ENCODE data around the gene ARHGEF38.

The ARHGEF38 gene

DNA sequence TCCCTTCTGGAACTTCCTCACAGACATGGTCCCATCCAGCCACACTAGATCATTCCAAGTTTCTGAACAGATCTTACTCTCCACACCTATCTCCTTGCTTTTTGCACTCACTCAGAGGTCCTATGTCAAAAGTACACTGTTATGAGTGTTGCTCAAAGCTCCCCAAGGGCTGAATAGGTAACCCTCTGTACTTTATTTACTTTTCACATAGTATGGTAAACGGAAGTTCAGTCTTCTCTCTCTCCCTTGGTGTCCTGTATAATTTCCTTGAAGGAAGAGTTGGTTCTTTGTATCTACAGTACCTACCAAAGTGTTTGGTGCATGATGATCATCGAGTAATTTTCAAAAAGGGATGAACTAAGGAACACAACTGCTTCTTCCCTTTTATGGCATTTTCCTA lies 74.4 kb downstream of the ARHGEF38 start:
- peaks cover 0 to 93% (median 0%) of the 10 kb centered on the region in 3 experiments for H3K27me3 ChIP-seq (ENCODE audit: control insufficient read depth in 3 of 3, insufficient read depth in 3 of 3, low read depth in 1 of 3, low read length in 3 of 3)
- H2BK12ac ChIP-seq (ENCODE audit: low read length): no peak overlapping the region

DNA sequence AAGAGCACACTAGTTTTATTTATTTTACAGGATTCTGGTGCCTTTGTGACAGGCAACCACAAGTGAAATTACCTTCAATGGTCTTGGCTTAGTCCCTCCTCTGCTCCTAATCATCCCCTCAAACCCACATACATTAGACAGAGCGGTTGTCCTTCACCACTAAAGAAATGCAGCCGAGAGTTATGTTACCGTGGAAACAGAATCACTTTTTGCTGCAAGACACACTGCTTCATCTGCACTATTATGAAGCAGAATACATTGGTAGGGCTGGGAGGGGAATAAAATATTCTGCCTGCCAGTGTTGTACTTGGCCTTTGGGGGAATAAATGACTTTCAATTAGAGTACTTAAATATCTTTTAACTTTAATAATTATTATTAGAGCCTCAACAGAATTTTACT lies 75.2 kb downstream of the ARHGEF38 start:
- Histone ChIP-seq H2BK120ac (ENCODE audit: low read depth, low read length) (no peak overlapping the region), H3K27me3 (ENCODE audit: control insufficient read depth in 3 of 3, insufficient read depth in 3 of 3, low read depth in 1 of 3, low read length in 3 of 3) (peaks cover 0 to 93% (median 0%) of the 10 kb centered on the region in 3 experiments), H2BK5ac (ENCODE audit: low read length) (no peak overlapping the region), H4K91ac (ENCODE audit: low read depth, low read length, poor library complexity) (no peak overlapping the region), H3K23ac (ENCODE audit: low read depth, low read length, poor library complexity) (no peak overlapping the region), H3K4ac (ENCODE audit: low read length) (no peak overlapping the region), H3K36me3 (replicated peaks in 1 of 2; ENCODE audit: control insufficient read depth in 2 of 2, insufficient read depth in 2 of 2, low read length in 2 of 2) (no peaks in the 10 kb centered on the region), H3K4me3 (ENCODE audit: low read length in 2 of 2) (no peak overlapping the region), H2AK5ac (ENCODE audit: low read depth, low read length) (no peak overlapping the region), H3K4me2 (ENCODE audit: insufficient read depth, low read length, poor library complexity, severe bottlenecking) (no peak overlapping the region), H3K14ac (ENCODE audit: low read length) (no peak overlapping the region), H2BK15ac (ENCODE audit: low read length) (no peak overlapping the region), H3K27ac (replicated peaks; ENCODE audit: low read length) (no peak overlapping the region), H4K8ac (ENCODE audit: low read depth, low read length) (no peak overlapping the region), H3K9ac (ENCODE audit: low read depth, low read length, poor library complexity) (no peak overlapping the region), H2BK12ac (ENCODE audit: low read length) (no peak overlapping the region), H2AFZ (ENCODE audit: low read length) (no peak overlapping the region), H3K4me1 (ENCODE audit: control insufficient read depth in 2 of 2, insufficient read depth in 1 of 2, low read depth in 1 of 2, low read length in 2 of 2) (no peaks in the 10 kb centered on the region), H3K18ac (ENCODE audit: low read length) (no peak overlapping the region), H3K9me3 (replicated peaks in 1 of 2; ENCODE audit: control insufficient read depth in 2 of 2, insufficient read depth in 1 of 2, low read depth in 1 of 2, low read length in 2 of 2) (no peaks in the 10 kb centered on the region), H3K79me1 (ENCODE audit: low read depth, low read length) (no peaks in the 10 kb centered on the region)
- no peak for DNase-seq (ENCODE audit: low spot score)
- no CpG with 5 or more reads among the region's 3 CpGs for WGBS, 2 donors (ENCODE audit: extremely low coverage in 2 of 2, insufficient read length in 2 of 2, insufficient replicate concordance in 1 of 2)

More for the DNA sequence above, 74.4 kb downstream of the ARHGEF38 start:
- Histone ChIP-seq H2BK15ac (ENCODE audit: low read length) (no peak overlapping the region), H3K4ac (ENCODE audit: low read length) (no peak overlapping the region), H3K4me3 (ENCODE audit: low read length in 2 of 2) (no peak overlapping the region), H3K23ac (ENCODE audit: low read depth, low read length, poor library complexity) (no peak overlapping the region), H3K79me1 (ENCODE audit: low read depth, low read length) (no peaks in the 10 kb centered on the region), H2BK5ac (ENCODE audit: low read length) (no peak overlapping the region), H3K36me3 (replicated peaks in 1 of 2; ENCODE audit: control insufficient read depth in 2 of 2, insufficient read depth in 2 of 2, low read length in 2 of 2) (no peaks in the 10 kb centered on the region), H4K91ac (ENCODE audit: low read depth, low read length, poor library complexity) (no peak overlapping the region), H3K4me1 (ENCODE audit: control insufficient read depth in 2 of 2, insufficient read depth in 1 of 2, low read depth in 1 of 2, low read length in 2 of 2) (no peaks in the 10 kb centered on the region), H2AK5ac (ENCODE audit: low read depth, low read length) (no peak overlapping the region), H3K18ac (ENCODE audit: low read length) (no peak overlapping the region), H3K9me3 (replicated peaks in 1 of 2; ENCODE audit: control insufficient read depth in 2 of 2, insufficient read depth in 1 of 2, low read depth in 1 of 2, low read length in 2 of 2) (no peaks in the 10 kb centered on the region), H2AFZ (ENCODE audit: low read length) (no peak overlapping the region), H3K27ac (replicated peaks; ENCODE audit: low read length) (no peak overlapping the region), H3K9ac (ENCODE audit: low read depth, low read length, poor library complexity) (no peak overlapping the region), H4K8ac (ENCODE audit: low read depth, low read length) (no peak overlapping the region), H2BK120ac (ENCODE audit: low read depth, low read length) (no peak overlapping the region), H3K14ac (ENCODE audit: low read length) (no peak overlapping the region), H3K4me2 (ENCODE audit: insufficient read depth, low read length, poor library complexity, severe bottlenecking) (no peak overlapping the region)
- DNase-seq (ENCODE audit: low spot score): no peak
- WGBS, 2 donors (ENCODE audit: extremely low coverage in 2 of 2, insufficient read length in 2 of 2, insufficient replicate concordance in 1 of 2): no CpG with 5 or more reads among the region's 2 CpGs

DNA sequence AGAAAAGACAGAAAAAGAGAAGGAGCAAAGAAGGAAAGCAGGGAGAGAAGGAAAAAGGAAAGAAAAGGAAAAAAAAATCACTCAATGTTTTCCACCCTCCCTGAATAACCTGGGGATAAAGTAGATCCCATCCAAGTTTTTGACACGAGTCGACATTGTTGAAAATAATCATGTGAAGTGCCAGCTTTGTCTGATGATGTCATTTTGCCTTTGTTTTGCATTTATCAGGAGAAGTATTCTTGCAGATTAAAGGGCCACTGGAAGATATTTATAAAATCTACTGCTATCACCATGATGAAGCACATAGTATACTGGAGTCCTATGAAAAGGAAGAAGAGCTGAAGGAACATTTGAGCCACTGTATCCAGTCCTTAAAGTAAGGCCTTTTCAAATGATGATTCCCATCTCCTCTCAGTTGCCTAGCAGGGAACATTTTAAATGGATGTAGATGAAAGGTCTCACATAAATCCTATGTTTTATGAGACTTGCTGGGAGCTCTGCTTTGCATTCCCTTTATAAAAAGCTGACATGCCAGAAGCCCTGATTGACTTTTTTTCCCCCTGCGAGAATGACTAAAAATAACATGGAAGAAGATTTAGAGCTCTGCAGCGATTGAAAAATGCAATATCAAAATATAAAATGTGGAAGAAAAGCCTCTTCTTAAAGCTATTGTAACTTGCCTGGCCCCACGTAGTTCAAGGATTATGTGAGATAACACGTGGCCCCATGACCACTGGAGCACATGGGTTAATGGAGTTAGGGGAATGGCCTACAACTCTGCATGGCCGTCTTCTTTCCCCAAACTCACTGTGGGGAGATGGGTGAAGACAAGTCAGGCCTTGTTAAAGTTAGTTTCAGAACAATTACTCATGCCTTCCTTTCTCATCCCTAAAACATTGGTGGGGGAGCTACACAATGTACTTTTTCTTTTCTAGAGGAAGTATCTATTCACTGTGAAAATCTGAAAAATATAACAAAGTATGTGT lies 78.5 kb downstream of the ARHGEF38 start:
- Histone ChIP-seq H3K14ac (ENCODE audit: low read length) (no peak overlapping the region), H3K79me1 (ENCODE audit: low read depth, low read length) (no peaks in the 10 kb centered on the region), H3K36me3 (replicated peaks in 1 of 2; ENCODE audit: control insufficient read depth in 2 of 2, insufficient read depth in 2 of 2, low read length in 2 of 2) (no peaks in the 10 kb centered on the region), H2AK5ac (ENCODE audit: low read depth, low read length) (no peak overlapping the region), H2BK12ac (ENCODE audit: low read length) (no peak overlapping the region), H3K9ac (ENCODE audit: low read depth, low read length, poor library complexity) (no peak overlapping the region), H3K4me2 (ENCODE audit: insufficient read depth, low read length, poor library complexity, severe bottlenecking) (no peak overlapping the region), H2BK15ac (ENCODE audit: low read length) (no peak overlapping the region), H3K4ac (ENCODE audit: low read length) (no peak overlapping the region), H3K9me3 (replicated peaks in 1 of 2; ENCODE audit: control insufficient read depth in 2 of 2, insufficient read depth in 1 of 2, low read depth in 1 of 2, low read length in 2 of 2) (no peaks in the 10 kb centered on the region), H4K8ac (ENCODE audit: low read depth, low read length) (no peak overlapping the region), H3K4me3 (ENCODE audit: low read length in 2 of 2) (no peak overlapping the region), H3K27me3 (ENCODE audit: control insufficient read depth in 3 of 3, insufficient read depth in 3 of 3, low read depth in 1 of 3, low read length in 3 of 3) (peaks cover 0 to 94% (median 0%) of the 10 kb centered on the region in 3 experiments), H2BK5ac (ENCODE audit: low read length) (no peak overlapping the region), H3K18ac (ENCODE audit: low read length) (no peak overlapping the region), H2BK120ac (ENCODE audit: low read depth, low read length) (no peak overlapping the region), H3K4me1 (ENCODE audit: control insufficient read depth in 2 of 2, insufficient read depth in 1 of 2, low read depth in 1 of 2, low read length in 2 of 2) (no peaks in the 10 kb centered on the region), H2AFZ (ENCODE audit: low read length) (no peak overlapping the region), H3K27ac (replicated peaks; ENCODE audit: low read length) (no peak overlapping the region), H3K23ac (ENCODE audit: low read depth, low read length, poor library complexity) (no peak overlapping the region), H4K91ac (ENCODE audit: low read depth, low read length, poor library complexity) (no peak overlapping the region)
- no peak for DNase-seq (ENCODE audit: low spot score)
- no CpG with 5 or more reads among the region's 7 CpGs for WGBS, 2 donors (ENCODE audit: extremely low coverage in 2 of 2, insufficient read length in 2 of 2, insufficient replicate concordance in 1 of 2)

DNA sequence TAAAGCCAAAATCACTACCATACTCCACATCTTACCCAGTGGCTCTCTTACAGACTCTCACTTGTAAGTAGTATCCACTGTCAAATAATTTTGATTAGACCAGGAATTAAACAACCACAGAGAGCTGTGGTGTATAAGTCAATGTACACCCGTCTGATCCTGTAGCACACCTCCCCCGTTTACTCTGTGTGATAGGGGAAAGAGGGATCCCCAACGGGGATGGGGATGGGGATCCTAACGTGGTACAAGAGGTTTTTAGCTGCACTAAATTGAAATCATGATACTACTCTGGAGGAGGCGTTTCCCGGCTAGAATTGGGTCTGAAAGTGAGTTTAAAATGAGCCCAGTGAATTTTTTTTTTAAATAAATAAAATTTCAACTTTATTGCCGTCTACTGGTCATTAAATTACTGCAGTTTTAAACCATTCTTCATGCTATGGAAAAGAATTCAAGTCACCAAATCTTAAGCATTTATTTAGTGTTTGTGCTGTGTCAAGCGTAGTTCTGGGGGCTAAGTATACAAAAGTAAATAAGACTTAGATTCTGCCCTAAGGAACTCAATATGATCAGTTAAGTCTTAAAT lies 79.5 kb downstream of the ARHGEF38 start:
- Histone ChIP-seq H3K4me3 (ENCODE audit: low read length in 2 of 2) (no peak overlapping the region), H3K23ac (ENCODE audit: low read depth, low read length, poor library complexity) (no peak overlapping the region), H3K9me3 (replicated peaks in 1 of 2; ENCODE audit: control insufficient read depth in 2 of 2, insufficient read depth in 1 of 2, low read depth in 1 of 2, low read length in 2 of 2) (no peaks in the 10 kb centered on the region), H3K27ac (replicated peaks; ENCODE audit: low read length) (no peak overlapping the region), H2BK120ac (ENCODE audit: low read depth, low read length) (no peak overlapping the region), H2BK5ac (ENCODE audit: low read length) (no peak overlapping the region), H3K14ac (ENCODE audit: low read length) (no peak overlapping the region), H3K4ac (ENCODE audit: low read length) (no peak overlapping the region), H3K79me1 (ENCODE audit: low read depth, low read length) (no peaks in the 10 kb centered on the region), H3K36me3 (replicated peaks in 1 of 2; ENCODE audit: control insufficient read depth in 2 of 2, insufficient read depth in 2 of 2, low read length in 2 of 2) (no peaks in the 10 kb centered on the region), H3K4me2 (ENCODE audit: insufficient read depth, low read length, poor library complexity, severe bottlenecking) (no peak overlapping the region), H3K4me1 (ENCODE audit: control insufficient read depth in 2 of 2, insufficient read depth in 1 of 2, low read depth in 1 of 2, low read length in 2 of 2) (no peaks in the 10 kb centered on the region), H2BK15ac (ENCODE audit: low read length) (no peak overlapping the region), H2AFZ (ENCODE audit: low read length) (no peak overlapping the region), H2AK5ac (ENCODE audit: low read depth, low read length) (no peak overlapping the region), H3K27me3 (ENCODE audit: control insufficient read depth in 3 of 3, insufficient read depth in 3 of 3, low read depth in 1 of 3, low read length in 3 of 3) (peaks cover 0 to 93% (median 0%) of the 10 kb centered on the region in 3 experiments), H4K91ac (ENCODE audit: low read depth, low read length, poor library complexity) (no peak overlapping the region), H3K9ac (ENCODE audit: low read depth, low read length, poor library complexity) (no peak overlapping the region), H3K18ac (ENCODE audit: low read length) (no peak overlapping the region), H4K8ac (ENCODE audit: low read depth, low read length) (no peak overlapping the region), H2BK12ac (ENCODE audit: low read length) (no peak overlapping the region)
- no CpG with 5 or more reads among the region's 8 CpGs for WGBS, 2 donors (ENCODE audit: extremely low coverage in 2 of 2, insufficient read length in 2 of 2, insufficient replicate concordance in 1 of 2)
- DNase-seq (ENCODE audit: low spot score): no peak
